Loucy (cell line): ENCODE measurements around the gene TLX3.

Experiments used
- H2AFZ ChIP-seq: fragments of 200-600 bp; sonication (generic); 2 replicates; pipeline ENCODE4 v1.6.0; 2016; ENCODE audit warnings: antibody characterized with exemption, mild to moderate bottlenecking, low read length, moderate library complexity
- H3F3A ChIP-seq: fragments of 200-600 bp; 2 replicates; pipeline ENCODE4 v1.6.0; 2016; ENCODE audit warnings: antibody characterized with exemption, low read depth, mild to moderate bottlenecking
- H3K27me3 ChIP-seq: fragments of 200-600 bp; sonication (generic); 2 replicates; pipeline ENCODE4 v1.6.1; 2014; ENCODE audit warnings: low read length, mild to moderate bottlenecking; ENCODE audit not compliant: insufficient read depth, poor library complexity, severe bottlenecking
- H3K36me3 ChIP-seq: fragments of 200-600 bp; sonication (generic); 2 replicates; pipeline ENCODE4 v1.6.1; 2016; ENCODE audit warnings: low read length; ENCODE audit not compliant: insufficient read depth
- H3K4me1 ChIP-seq: fragments of 200-600 bp; sonication (generic); 2 replicates; pipeline ENCODE4 v1.5.1; 2014; ENCODE audit warnings: low read length, mild to moderate bottlenecking; ENCODE audit not compliant: insufficient read depth, poor library complexity, severe bottlenecking
- H3K4me2 ChIP-seq: fragments of 200-600 bp; sonication (generic); 2 replicates; pipeline ENCODE4 v1.6.0; 2014; ENCODE audit warnings: antibody characterized with exemption, low read length, low read depth, mild to moderate bottlenecking; ENCODE audit not compliant: poor library complexity, severe bottlenecking
- H3K4me3 ChIP-seq: fragments of 200-600 bp; sonication (generic); 2 replicates; pipeline ENCODE4 v1.5.1; 2014; ENCODE audit warnings: low read length, mild to moderate bottlenecking, mixed read lengths; ENCODE audit not compliant: poor library complexity, severe bottlenecking
- H3K79me2 ChIP-seq: fragments of 200-600 bp; sonication (generic); 2 replicates; pipeline ENCODE4 v1.6.1; 2014; ENCODE audit warnings: low read length; ENCODE audit not compliant: insufficient read depth
- H3K9ac ChIP-seq: fragments of 200-600 bp; sonication (generic); 2 replicates; pipeline ENCODE4 v1.6.0; 2014; ENCODE audit warnings: mild to moderate bottlenecking, low read depth, low read length, moderate library complexity; ENCODE audit not compliant: poor library complexity, severe bottlenecking
- H3K9me2 ChIP-seq: fragments of 200-600 bp; sonication (generic); replicated peaks from 2 replicates; pipeline ENCODE4 v1.6.1; 2016; ENCODE audit warnings: low read depth, low read length, mixed read lengths
- H3K9me3 ChIP-seq: fragments of 200-600 bp; sonication (generic); 2 replicates; pipeline ENCODE4 v1.6.1; 2014; ENCODE audit warnings: mild to moderate bottlenecking, antibody characterized with exemption, low read length, low read depth; ENCODE audit not compliant: insufficient read depth
- H4K20me1 ChIP-seq: fragments of 200-600 bp; sonication (generic); 2 replicates; pipeline ENCODE4 v1.6.0; 2014; ENCODE audit warnings: antibody characterized with exemption, low read length, mild to moderate bottlenecking; ENCODE audit not compliant: insufficient read depth, poor library complexity, severe bottlenecking
- CTCF ChIP-seq: fragments of 200-600 bp; sonication (generic); conservative IDR thresholded peaks from 2 replicates; pipeline ENCODE4 v1.5.1; 2014; ENCODE audit warnings: mild to moderate bottlenecking, antibody characterized with exemption, low read length
- EZH2phosphoT487 ChIP-seq: fragments of 200-600 bp; IDR thresholded peaks from 2 replicates; pipeline ENCODE4 v1.6.1; 2018; ENCODE audit warnings: antibody characterized with exemption, mild to moderate bottlenecking, moderate library complexity, borderline replicate concordance

The TLX3 gene

GRCh38 chr5:171272996-171273970, 35.8 kb upstream of the TLX3 start:
- H4K20me1 ChIP-seq = no peaks in the 10 kb centered on the region
- H3F3A ChIP-seq = no peaks in the 10 kb centered on the region
- H2AFZ ChIP-seq = no peak overlapping the region
- no peak for TF ChIP-seq EZH2phosphoT487
- TF ChIP-seq CTCF = peak; percentile 66
- H3K36me3 ChIP-seq = no peaks in the 10 kb centered on the region
- no peak overlapping the region for H3K9ac ChIP-seq
- no peaks in the 10 kb centered on the region for H3K9me2 ChIP-seq
- no peaks in the 10 kb centered on the region for H3K4me1 ChIP-seq
- no peak overlapping the region for H3K4me3 ChIP-seq
- H3K79me2 ChIP-seq = no peaks in the 10 kb centered on the region
- no peaks in the 10 kb centered on the region for H3K9me3 ChIP-seq
- no peak overlapping the region for H3K4me2 ChIP-seq
- H3K27me3 ChIP-seq = no peaks in the 10 kb centered on the region

- Histone ChIP-seq H2AFZ (no peak overlapping the region), H3K9me2 (no peaks in the 10 kb centered on the region), H3K4me1 (no peaks in the 10 kb centered on the region), H3K79me2 (no peaks in the 10 kb centered on the region), H3K4me2 (no peak overlapping the region), H3K9me3 (no peaks in the 10 kb centered on the region), H3K4me3 (no peak overlapping the region), H4K20me1 (no peaks in the 10 kb centered on the region), H3K36me3 (no peaks in the 10 kb centered on the region), H3K27me3 (no peaks in the 10 kb centered on the region), H3F3A (no peaks in the 10 kb centered on the region), H3K9ac (no peak overlapping the region)
- TF ChIP-seq CTCF (no peak), EZH2phosphoT487 (no peak)
These were observed 33.1 kb upstream of the TLX3 start for GRCh38 chr5:171275841-171276544.

DNA sequence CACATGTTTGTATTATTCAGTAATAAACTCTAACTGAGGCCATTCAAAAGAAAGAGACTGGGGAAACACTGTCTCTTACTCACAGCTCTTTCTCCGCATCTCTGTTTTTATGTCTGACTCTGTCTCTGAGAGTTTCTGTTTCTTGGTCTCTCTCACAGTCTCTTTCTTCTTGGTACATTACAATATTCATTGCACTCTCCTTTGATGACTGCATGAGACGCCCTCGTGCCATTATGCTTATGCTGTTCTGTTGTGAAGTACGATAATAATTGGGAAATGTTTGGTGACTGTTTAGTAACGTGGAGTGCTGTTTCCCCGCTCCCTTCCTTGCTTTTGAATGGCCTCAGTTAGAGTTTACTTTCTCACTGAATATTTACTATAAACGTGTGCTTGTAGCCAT, 25.3 kb upstream of the TLX3 start:
- Histone ChIP-seq H3K9me2 (no peaks in the 10 kb centered on the region), H3K9ac (no peak overlapping the region), H3K4me2 (no peak overlapping the region), H3K4me1 (no peaks in the 10 kb centered on the region), H2AFZ (no peak overlapping the region), H3K36me3 (no peaks in the 10 kb centered on the region), H3F3A (no peaks in the 10 kb centered on the region), H4K20me1 (no peaks in the 10 kb centered on the region), H3K79me2 (no peaks in the 10 kb centered on the region), H3K9me3 (no peaks in the 10 kb centered on the region), H3K4me3 (no peak overlapping the region), H3K27me3 (no peaks in the 10 kb centered on the region)
- TF ChIP-seq CTCF (no peak), EZH2phosphoT487 (no peak)
